ENCODE results near the gene SIK3.

DNA sequence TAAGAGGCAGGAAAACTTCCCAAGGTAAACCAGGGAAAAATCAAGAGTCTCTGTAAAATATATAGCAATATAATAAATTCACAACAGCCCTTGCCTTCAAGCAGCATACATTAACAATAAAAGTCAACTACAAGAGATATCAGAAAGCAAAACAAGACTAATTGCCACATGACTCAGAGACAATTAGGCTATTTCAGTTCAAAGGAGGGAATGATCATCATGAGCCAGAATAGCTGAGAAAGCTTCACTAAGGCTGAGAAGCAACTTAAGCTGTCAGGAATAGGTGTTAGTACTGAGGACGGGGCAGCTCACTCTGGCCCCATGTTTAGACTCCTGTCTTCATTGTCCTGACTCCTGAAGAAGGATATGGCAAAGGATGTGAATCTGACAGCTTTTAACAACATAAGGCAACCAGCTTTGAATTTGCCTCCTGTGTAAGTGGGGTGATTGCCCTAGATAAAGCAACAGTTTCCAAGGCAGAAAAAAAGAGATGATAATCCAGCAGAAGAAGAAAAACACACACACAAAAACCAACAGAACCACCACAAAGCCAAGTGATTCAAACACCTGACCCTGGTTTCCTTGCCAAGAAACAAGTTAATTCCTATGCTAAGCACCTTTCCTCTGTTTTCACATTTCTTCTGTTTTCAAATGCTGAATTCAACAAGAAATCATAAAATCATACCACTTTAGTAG lies 60.8 kb downstream of the SIK3 start:
- no peak for TF ChIP-seq POLR2AphosphoS5 (IDR thresholded peaks at IDR 0.05; ENCODE audit: insufficient read depth, low read depth, low read length)
- no peak for TF ChIP-seq POLR2A (IDR thresholded peaks at IDR 0.05; ENCODE audit: low read depth, low read length)

Data from endothelial cell of umbilical vein (primary cell).